Activated T-helper 17 cell treated with anti-CD3 and anti-CD28 coated beads, Interleukin-2, amount 50 U/mL, for 72 hours (primary cell): ENCODE data around the gene EFHC2. TPM values are rescaled to one million over a fixed set of nuclear protein-coding genes. Genes with fewer than 3 reads are reported as not detected.

Experiments used
- ATAC-seq: fragments of 150-1000 bp; cut with Tn5 transposase; replicated peaks from 2 replicates; pipeline ENCODE4 v1.10.0; 2021; ENCODE audit warnings: mild to moderate bottlenecking, moderate library complexity
- H3K27ac Mint-ChIP-seq: one replicate; pipeline ENCODE4 v1.8.0; 2022; ENCODE audit warnings: mixed read lengths
- H3K27me3 Mint-ChIP-seq: one replicate; pipeline ENCODE4 v1.8.0; 2022; ENCODE audit warnings: mixed read lengths
- H3K36me3 Mint-ChIP-seq: one replicate; pipeline ENCODE4 v1.8.0; 2022; ENCODE audit warnings: low read depth, mild to moderate bottlenecking, mixed read lengths
- H3K4me1 Mint-ChIP-seq: one replicate; pipeline ENCODE4 v1.8.0; 2022; ENCODE audit warnings: mixed read lengths
- H3K4me3 Mint-ChIP-seq: one replicate; pipeline ENCODE4 v1.8.0; 2022; ENCODE audit warnings: mild to moderate bottlenecking, mixed read lengths
- H3K9me3 Mint-ChIP-seq: one replicate; pipeline ENCODE4 v1.8.0; 2022; ENCODE audit warnings: mixed read lengths
- total RNA-seq, 2 donors: library from RNA; stranded (reverse); gene quantifications; one replicate each; pipeline ENCODE4 v1.2.3, GENCODE V29; 2022

The EFHC2 gene, protein sequence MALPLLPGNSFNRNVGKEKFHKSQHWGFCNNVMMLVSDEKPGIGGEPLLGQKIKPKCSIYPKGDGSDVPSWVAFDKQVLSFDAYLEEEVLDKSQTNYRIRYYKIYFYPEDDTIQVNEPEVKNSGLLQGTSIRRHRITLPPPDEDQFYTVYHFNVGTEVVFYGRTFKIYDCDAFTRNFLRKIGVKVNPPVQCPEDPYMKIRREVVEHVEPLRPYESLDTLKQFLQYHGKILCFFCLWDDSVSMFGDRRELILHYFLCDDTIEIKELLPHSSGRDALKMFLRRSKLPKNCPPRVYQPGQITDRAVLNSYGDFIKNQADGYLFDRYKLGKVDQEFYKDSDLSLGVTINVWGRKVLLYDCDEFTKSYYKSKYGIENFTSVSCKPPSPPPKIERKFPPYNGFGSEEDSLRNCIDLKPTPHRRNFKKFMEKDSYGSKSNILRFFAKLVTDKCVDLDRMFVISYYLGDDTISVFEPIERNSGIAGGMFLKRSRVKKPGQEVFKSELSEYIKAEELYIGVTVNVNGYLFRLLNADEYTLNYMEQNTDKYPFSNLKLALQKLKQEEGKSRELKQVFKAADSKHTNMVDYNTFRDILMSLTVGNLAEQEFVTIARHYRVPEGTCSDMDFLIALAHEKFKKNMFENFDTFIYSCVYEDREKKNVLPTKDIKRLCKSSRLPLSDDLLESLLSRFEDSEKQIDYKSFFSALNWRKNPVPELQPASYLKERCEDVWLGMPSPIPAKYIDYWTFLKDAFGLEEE
- total RNA-seq, result under 1 TPM; 0.13 to 0.15 TPM

DNA sequence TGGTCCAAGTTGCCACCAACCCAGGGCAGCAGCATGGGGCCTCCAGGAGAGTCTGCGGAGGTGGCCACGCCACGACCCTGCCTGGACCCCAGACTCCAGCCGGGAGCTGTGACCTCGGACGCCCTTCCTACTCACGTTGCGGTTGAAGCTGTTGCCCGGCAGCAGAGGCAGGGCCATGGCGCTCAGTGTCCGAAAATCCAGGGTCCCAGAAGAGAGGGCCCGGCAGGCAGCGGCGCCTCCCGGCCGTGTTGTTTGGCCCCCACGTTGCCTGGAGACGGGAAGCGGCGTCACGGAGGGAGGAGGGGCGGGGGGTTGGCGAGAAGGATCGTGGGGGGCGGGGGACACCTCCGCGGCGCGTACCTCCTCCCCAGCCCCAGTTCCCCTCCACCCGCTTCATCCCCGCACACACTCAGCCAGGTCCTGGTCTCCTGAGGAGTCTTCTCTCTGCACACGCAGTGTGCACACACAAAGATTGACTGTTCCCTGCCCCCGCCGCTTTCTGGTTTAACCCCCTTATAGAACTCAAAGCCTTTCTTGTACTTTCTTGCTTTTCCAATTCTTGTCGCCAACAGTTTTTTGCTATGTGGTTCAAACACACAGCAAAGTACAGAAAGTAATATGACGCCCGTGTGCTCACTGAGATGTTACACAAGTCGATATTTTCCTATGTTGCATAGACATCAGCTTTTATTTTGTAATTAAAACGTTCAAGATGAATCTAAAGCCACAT, at the start of gene EFHC2:
Gene EFHC2, minus strand, starts transcription at position 261 of the 730 bp plus-strand sequence. Its CDS starts 84 bp downstream, at position 177.
- Mint-ChIP-seq H3K4me1 (peaks cover 6% of the 10 kb centered on the region), H3K27ac (peak within 1 kb of the TSS; percentile 82), H3K27me3 (no peaks in the 10 kb centered on the region)

GRCh38 chrX:44392767-44393166, 49.3 kb upstream of the EFHC2 start:
- H3K9me3 Mint-ChIP-seq, result no peaks in the 10 kb centered on the region
- H3K27ac Mint-ChIP-seq, result no peak overlapping the region
- H3K36me3 Mint-ChIP-seq, result no peaks in the 10 kb centered on the region
- no peak for ATAC-seq
- no peak overlapping the region for H3K4me3 Mint-ChIP-seq
- H3K27me3 Mint-ChIP-seq, result no peaks in the 10 kb centered on the region
- H3K4me1 Mint-ChIP-seq, result no peaks in the 10 kb centered on the region

More for the DNA sequence above, at the start of gene EFHC2:
- Mint-ChIP-seq H3K4me3 (peak within 1 kb of the TSS; percentile 82), H3K36me3 (no peaks in the 10 kb centered on the region), H3K9me3 (no peaks in the 10 kb centered on the region)
- ATAC-seq, result peak; percentile 62

GRCh38 chrX:44384688-44385338, 41.3 kb upstream of the EFHC2 start:
- Mint-ChIP-seq H3K9me3 (no peaks in the 10 kb centered on the region), H3K4me1 (no peaks in the 10 kb centered on the region), H3K27ac (no peak overlapping the region), H3K36me3 (no peaks in the 10 kb centered on the region), H3K27me3 (no peaks in the 10 kb centered on the region), H3K4me3 (no peak overlapping the region)
- ATAC-seq, result no peak

DNA sequence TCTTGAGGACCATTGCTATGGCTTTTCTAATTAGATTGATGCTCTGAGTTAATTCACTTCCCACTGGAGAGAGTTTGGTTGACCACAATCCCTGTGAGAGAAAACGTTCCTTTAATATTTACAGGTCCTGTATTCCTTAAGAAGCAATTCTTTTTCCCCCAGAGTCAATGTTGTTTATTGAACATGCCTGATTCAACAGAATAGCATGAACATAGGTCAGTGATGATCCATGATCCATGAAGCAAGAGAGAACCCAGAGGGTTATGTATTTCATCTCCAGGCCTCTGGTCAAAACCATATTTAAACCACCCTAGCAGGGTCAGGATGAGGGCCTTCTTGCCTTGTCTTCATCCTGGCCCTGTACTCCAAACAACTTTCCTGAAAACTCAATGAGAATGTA, 39.4 kb upstream of the EFHC2 start:
- H3K27ac Mint-ChIP-seq, result no peak overlapping the region
- H3K27me3 Mint-ChIP-seq, result no peaks in the 10 kb centered on the region
- no peaks in the 10 kb centered on the region for H3K9me3 Mint-ChIP-seq
- no peaks in the 10 kb centered on the region for H3K4me1 Mint-ChIP-seq
- no peak for ATAC-seq
- H3K4me3 Mint-ChIP-seq, result no peak overlapping the region
- H3K36me3 Mint-ChIP-seq, result no peaks in the 10 kb centered on the region

- H3K27ac Mint-ChIP-seq, result no peak overlapping the region
- no peaks in the 10 kb centered on the region for H3K4me1 Mint-ChIP-seq
- no peak for ATAC-seq
- H3K4me3 Mint-ChIP-seq, result no peak overlapping the region
- H3K27me3 Mint-ChIP-seq, result no peaks in the 10 kb centered on the region
- no peaks in the 10 kb centered on the region for H3K9me3 Mint-ChIP-seq
- H3K36me3 Mint-ChIP-seq, result no peaks in the 10 kb centered on the region
These were observed 9.3 kb upstream of the EFHC2 start for GRCh38 chrX:44352758-44353157.

DNA sequence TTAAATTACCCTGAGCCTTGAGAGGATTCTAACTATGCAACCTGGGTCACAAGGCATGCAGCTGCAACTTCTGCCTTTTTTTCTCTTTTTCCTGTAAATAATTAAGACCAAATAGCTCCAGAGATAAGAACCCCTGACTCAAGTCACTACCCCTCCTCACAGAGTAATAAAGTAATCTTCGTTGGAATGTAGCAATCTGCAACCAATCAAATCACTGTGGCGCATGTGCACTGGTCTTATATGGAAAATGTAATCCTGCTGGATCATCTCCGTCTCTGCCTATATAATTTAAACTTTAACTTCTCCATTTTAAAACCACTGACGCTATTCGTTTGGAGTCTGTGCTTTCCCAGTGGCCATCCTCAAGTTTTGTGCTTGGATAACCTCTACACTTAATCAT, 6.1 kb upstream of the EFHC2 start:
- ATAC-seq, result no peak
- Mint-ChIP-seq H3K9me3 (no peaks in the 10 kb centered on the region), H3K4me3 (no peak overlapping the region), H3K4me1 (peaks cover 6% of the 10 kb centered on the region), H3K36me3 (no peaks in the 10 kb centered on the region), H3K27me3 (no peaks in the 10 kb centered on the region), H3K27ac (no peak overlapping the region)

DNA sequence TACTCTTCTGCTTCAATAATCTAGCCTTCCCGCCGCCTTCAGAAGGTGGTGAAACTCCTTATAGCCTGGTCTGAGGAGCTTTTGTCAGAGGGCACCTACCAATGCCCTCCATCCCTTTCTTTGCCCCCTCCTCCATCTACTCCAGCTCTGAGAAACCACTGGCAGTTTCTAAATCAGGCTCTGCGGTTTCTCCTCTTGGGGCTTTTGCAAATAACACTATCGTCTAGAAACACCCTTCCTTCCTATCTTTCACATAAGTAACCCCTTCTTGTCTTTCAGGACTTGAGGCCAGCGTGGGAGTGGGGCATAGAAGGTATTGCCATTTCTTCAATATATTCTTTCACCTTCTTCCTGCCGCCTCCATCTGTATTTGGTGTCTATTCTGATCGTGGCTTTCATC, 1.2 kb upstream of the EFHC2 start:
- Mint-ChIP-seq H3K4me3 (peak overlapping the region; percentile 82), H3K27me3 (no peaks in the 10 kb centered on the region), H3K27ac (peak overlapping the region; percentile 82), H3K9me3 (no peaks in the 10 kb centered on the region), H3K36me3 (no peaks in the 10 kb centered on the region), H3K4me1 (peaks cover 6% of the 10 kb centered on the region)
- peak; percentile 44 for ATAC-seq

DNA sequence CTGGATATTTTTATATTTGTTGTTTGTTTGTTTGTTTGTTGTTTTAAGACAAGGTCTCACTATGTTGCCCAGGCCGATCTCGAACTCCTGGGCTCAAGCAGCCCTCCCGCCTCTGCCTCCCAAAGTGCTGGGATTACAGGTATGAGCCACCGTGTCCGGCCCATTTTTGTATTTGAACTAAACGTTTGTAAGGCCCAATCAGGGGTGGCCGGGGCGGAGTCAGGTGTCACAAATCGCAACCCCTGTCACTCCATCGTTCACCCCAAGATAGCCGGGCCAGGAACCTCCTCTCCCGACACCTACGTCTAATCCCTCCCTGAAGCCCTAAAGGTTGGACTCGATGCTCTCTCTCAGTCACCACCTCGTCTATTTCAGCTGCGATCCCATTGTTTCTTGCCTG, 722 bp upstream of the EFHC2 start:
- ATAC-seq, result peak; percentile 89
- Mint-ChIP-seq H3K27me3 (no peaks in the 10 kb centered on the region), H3K4me3 (peak overlapping the region; percentile 82), H3K27ac (peak overlapping the region; percentile 82), H3K36me3 (no peaks in the 10 kb centered on the region), H3K4me1 (peaks cover 6% of the 10 kb centered on the region), H3K9me3 (no peaks in the 10 kb centered on the region)

GRCh38 chrX:44342866-44343265, 606 bp downstream of the EFHC2 start:
- no peak for ATAC-seq
- no peaks in the 10 kb centered on the region for H3K36me3 Mint-ChIP-seq

GRCh38 chrX:44338361-44338760, 5.1 kb downstream of the EFHC2 start:
- H3K4me3 Mint-ChIP-seq, result no peak overlapping the region
- no peaks in the 10 kb centered on the region for H3K27me3 Mint-ChIP-seq
- no peaks in the 10 kb centered on the region for H3K4me1 Mint-ChIP-seq
- H3K27ac Mint-ChIP-seq, result no peak overlapping the region
- ATAC-seq, result no peak
- H3K36me3 Mint-ChIP-seq, result no peaks in the 10 kb centered on the region
- no peaks in the 10 kb centered on the region for H3K9me3 Mint-ChIP-seq

More at GRCh38 chrX:44342866-44343265, 606 bp downstream of the EFHC2 start:
- Mint-ChIP-seq H3K27ac (peak overlapping the region; percentile 82), H3K27me3 (no peaks in the 10 kb centered on the region), H3K4me1 (peaks cover 6% of the 10 kb centered on the region), H3K4me3 (peak overlapping the region; percentile 82), H3K9me3 (no peaks in the 10 kb centered on the region)

- H3K27me3 Mint-ChIP-seq, result no peaks in the 10 kb centered on the region
- no peaks in the 10 kb centered on the region for H3K36me3 Mint-ChIP-seq
- no peak overlapping the region for H3K4me3 Mint-ChIP-seq
- no peak overlapping the region for H3K27ac Mint-ChIP-seq
- no peaks in the 10 kb centered on the region for H3K9me3 Mint-ChIP-seq
- no peak for ATAC-seq
- H3K4me1 Mint-ChIP-seq, result no peaks in the 10 kb centered on the region
These were observed 11.0 kb downstream of the EFHC2 start for GRCh38 chrX:44332437-44332836.

GRCh38 chrX:44330227-44330626, 13.2 kb downstream of the EFHC2 start:
- Mint-ChIP-seq H3K4me1 (no peaks in the 10 kb centered on the region), H3K36me3 (no peaks in the 10 kb centered on the region), H3K27me3 (no peaks in the 10 kb centered on the region), H3K27ac (no peak overlapping the region), H3K4me3 (no peak overlapping the region), H3K9me3 (no peaks in the 10 kb centered on the region)
- ATAC-seq, result no peak

GRCh38 chrX:44319550-44319949, 23.9 kb downstream of the EFHC2 start:
- Mint-ChIP-seq H3K4me3 (no peak overlapping the region), H3K27me3 (no peaks in the 10 kb centered on the region), H3K36me3 (no peaks in the 10 kb centered on the region), H3K9me3 (no peaks in the 10 kb centered on the region), H3K27ac (no peak overlapping the region), H3K4me1 (peaks cover 8% of the 10 kb centered on the region)
- no peak for ATAC-seq

DNA sequence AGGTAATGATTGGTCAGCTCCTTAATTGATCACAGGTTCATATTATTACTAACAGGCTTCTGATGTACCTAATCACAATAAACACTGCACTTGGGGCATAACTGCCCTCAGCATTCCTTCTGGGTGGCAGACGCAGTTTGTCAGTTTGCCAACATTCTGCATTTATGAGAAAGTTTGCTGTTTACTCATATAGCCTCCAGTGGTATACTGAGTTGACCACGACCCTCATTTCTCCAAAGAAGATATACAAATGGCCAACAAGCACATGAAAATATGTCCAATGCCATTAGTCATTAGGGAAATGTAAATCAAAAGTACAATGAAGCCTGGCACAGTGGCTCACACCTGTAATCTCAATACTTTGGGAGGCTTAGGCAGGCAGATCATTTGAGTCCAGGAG, 26.3 kb downstream of the EFHC2 start:
- peaks cover 8% of the 10 kb centered on the region for H3K4me1 Mint-ChIP-seq
- H3K4me3 Mint-ChIP-seq, result no peak overlapping the region
- H3K9me3 Mint-ChIP-seq, result no peaks in the 10 kb centered on the region
- no peak for ATAC-seq
- H3K36me3 Mint-ChIP-seq, result no peaks in the 10 kb centered on the region
- no peak overlapping the region for H3K27ac Mint-ChIP-seq
- H3K27me3 Mint-ChIP-seq, result no peaks in the 10 kb centered on the region
